CD4-positive, alpha-beta T cell (primary cell): ENCODE results near the gene FN1. TPM values are rescaled to one million over a fixed set of nuclear protein-coding genes. Genes with fewer than 3 reads are reported as not detected.

ENCODE experiments used
- ATAC-seq: fragments of 200-7000 bp; cut with Tn5 transposase; one replicate; pipeline ENCODE4 v1.10.0; 2022; ENCODE audit warnings: mild to moderate bottlenecking; ENCODE audit not compliant: poor library complexity
- CTCF ChIA-PET: fragments of 350-600 bp; sonication (Branson Sonifier 250); formaldehyde crosslinking; loops from one replicate; lab custom pipeline; 2021; ENCODE audit warnings: antibody characterized with exemption, inconsistent platforms; lab: Charles Lee
- POLR2A ChIA-PET: fragments of 350-600 bp; sonication (Branson Sonifier 250); formaldehyde crosslinking; loops from one replicate; lab custom pipeline; 2021; ENCODE audit warnings: antibody characterized with exemption, inconsistent platforms; lab: Charles Lee
- DNase-seq, 14 experiments: peaks; one replicate each; pipeline ENCODE4 v3.0.0-alpha.2; 2013 to 2020; ENCODE audit warnings: mixed read lengths in 2 of 14
- H3K27ac ChIP-seq, 2 donors: one replicate each; pipeline versions ENCODE4 v1.5.1 to v1.7.0; 2013; ENCODE audit warnings: low read length in 2 of 2, low read depth in 1 of 2, mild to moderate bottlenecking in 1 of 2
- H3K27me3 ChIP-seq, 2 experiments: 1 replicate in 1 of 2; 2 replicates in 1 of 2; pipeline versions ENCODE4 v1.6.1 to v1.7.0; 2013; ENCODE audit warnings: low read length in 2 of 2, control low read depth in 1 of 2, mild to moderate bottlenecking in 1 of 2, moderate library complexity in 1 of 2; ENCODE audit not compliant: insufficient read depth in 2 of 2, control insufficient read depth in 1 of 2
- H3K36me3 ChIP-seq: one replicate; pipeline ENCODE4 v1.6.1; 2013; ENCODE audit warnings: low read length, control low read depth; ENCODE audit not compliant: insufficient read depth
- H3K4me1 ChIP-seq: one replicate; pipeline ENCODE4 v1.6.1; 2013; ENCODE audit warnings: low read length, control low read depth; ENCODE audit not compliant: insufficient read depth
- H3K4me3 ChIP-seq: one replicate; pipeline ENCODE4 v1.5.1; 2013; ENCODE audit warnings: mild to moderate bottlenecking, low read length, moderate library complexity
- H3K9me3 ChIP-seq, 2 experiments: 1 replicate in 1 of 2; 2 replicates in 1 of 2; pipeline versions ENCODE4 v1.6.1 to v1.7.0; 2013; ENCODE audit warnings: low read length in 2 of 2, mild to moderate bottlenecking in 2 of 2, control low read depth in 1 of 2, moderate library complexity in 1 of 2; ENCODE audit not compliant: control insufficient read depth in 1 of 2, insufficient read depth in 1 of 2
- H3K27ac Mint-ChIP-seq: one replicate; pipeline ENCODE4 v1.8.0; 2020; ENCODE audit warnings: mixed read lengths
- H3K27me3 Mint-ChIP-seq: one replicate; pipeline ENCODE4 v1.8.0; 2021; ENCODE audit warnings: mixed read lengths
- H3K36me3 Mint-ChIP-seq: one replicate; pipeline ENCODE4 v1.8.0; 2021; ENCODE audit warnings: low read depth, mixed read lengths
- H3K4me1 Mint-ChIP-seq: one replicate; pipeline ENCODE4 v1.8.0; 2021; ENCODE audit warnings: low read depth, mixed read lengths
- H3K4me3 Mint-ChIP-seq: one replicate; pipeline ENCODE4 v1.8.0; 2020; ENCODE audit warnings: mild to moderate bottlenecking, mixed read lengths
- H3K9me3 Mint-ChIP-seq: one replicate; pipeline ENCODE4 v1.8.0; 2020; ENCODE audit warnings: mixed read lengths
- intact Hi-C, 2 experiments: fragments of 100-400 bp; cut with DNase I in 1 of 2; cut with micrococcal nuclease in 1 of 2; formaldehyde crosslinking; loops; one replicate each; pipeline versions ENCODE4 v1.15.1 to v1.9.0; 2023 to 2025; cut with DNase I, micrococcal nuclease
- total RNA-seq, 174 experiments: library from RNA in 2 of 174; stranded (reverse) in 2 of 174; gene quantifications; one replicate each; pipeline ENCODE4 v1.2.3 and lab custom pipeline; 2021 to 2026
- TF ChIP-seq, protein P1 (sequence below): fragments of 200-600 bp; IDR thresholded peaks from one replicate; pipeline ENCODE4 v1.8.0; 2022; ENCODE audit warnings: antibody characterized with exemption, mild to moderate bottlenecking

Gene FN1
- total RNA-seq, 2 experiments from 2014 or later = 0.41 to 0.61 TPM

- CTCF ChIA-PET = interaction anchor here (0.5 kb wide), 1 partner anchor 81 kb away, joined by 3 read pairs; no protein-coding TSS in a partner anchor
- intact Hi-C loops = no loop called here
- H3K27me3 Mint-ChIP-seq = no peaks in the 10 kb centered on the region
- Histone ChIP-seq H3K4me1 (no peaks in the 10 kb centered on the region), H3K9me3 (no peaks in the 10 kb centered on the region), H3K36me3 (no peaks in the 10 kb centered on the region), H3K27ac (no peak overlapping the region), H3K4me3 (no peak overlapping the region), H3K27me3 (no peaks in the 10 kb centered on the region)
- ATAC-seq = no peak
- POLR2A ChIA-PET = no interaction called here
- TF ChIP-seq, protein P1, sequence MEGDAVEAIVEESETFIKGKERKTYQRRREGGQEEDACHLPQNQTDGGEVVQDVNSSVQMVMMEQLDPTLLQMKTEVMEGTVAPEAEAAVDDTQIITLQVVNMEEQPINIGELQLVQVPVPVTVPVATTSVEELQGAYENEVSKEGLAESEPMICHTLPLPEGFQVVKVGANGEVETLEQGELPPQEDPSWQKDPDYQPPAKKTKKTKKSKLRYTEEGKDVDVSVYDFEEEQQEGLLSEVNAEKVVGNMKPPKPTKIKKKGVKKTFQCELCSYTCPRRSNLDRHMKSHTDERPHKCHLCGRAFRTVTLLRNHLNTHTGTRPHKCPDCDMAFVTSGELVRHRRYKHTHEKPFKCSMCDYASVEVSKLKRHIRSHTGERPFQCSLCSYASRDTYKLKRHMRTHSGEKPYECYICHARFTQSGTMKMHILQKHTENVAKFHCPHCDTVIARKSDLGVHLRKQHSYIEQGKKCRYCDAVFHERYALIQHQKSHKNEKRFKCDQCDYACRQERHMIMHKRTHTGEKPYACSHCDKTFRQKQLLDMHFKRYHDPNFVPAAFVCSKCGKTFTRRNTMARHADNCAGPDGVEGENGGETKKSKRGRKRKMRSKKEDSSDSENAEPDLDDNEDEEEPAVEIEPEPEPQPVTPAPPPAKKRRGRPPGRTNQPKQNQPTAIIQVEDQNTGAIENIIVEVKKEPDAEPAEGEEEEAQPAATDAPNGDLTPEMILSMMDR = no peak
- H3K27ac Mint-ChIP-seq = no peak overlapping the region
- no peaks in the 10 kb centered on the region for H3K4me1 Mint-ChIP-seq
- H3K4me3 Mint-ChIP-seq = no peak overlapping the region
- no peaks in the 10 kb centered on the region for H3K36me3 Mint-ChIP-seq
- no peaks in the 10 kb centered on the region for H3K9me3 Mint-ChIP-seq
- DNase-seq = no peak
These were observed 26.1 kb upstream of the FN1 start for GRCh38 chr2:215461836-215462532.

GRCh38 chr2:215460682-215461382 lies 25.0 kb upstream of the FN1 start:
- TF ChIP-seq, protein P1 = no peak
- H3K4me1 Mint-ChIP-seq = no peaks in the 10 kb centered on the region
- H3K9me3 ChIP-seq = no peaks in the 10 kb centered on the region
- H3K27me3 ChIP-seq = no peaks in the 10 kb centered on the region
- H3K27ac ChIP-seq = no peak overlapping the region
- H3K27ac Mint-ChIP-seq = no peak overlapping the region
- H3K36me3 ChIP-seq = no peaks in the 10 kb centered on the region
- no peak for DNase-seq
- intact Hi-C loops = no loop called here
- H3K36me3 Mint-ChIP-seq = no peaks in the 10 kb centered on the region
- no peak overlapping the region for H3K4me3 Mint-ChIP-seq
- H3K27me3 Mint-ChIP-seq = no peaks in the 10 kb centered on the region
- ATAC-seq = no peak
- ChIA-PET CTCF (no interaction called here), POLR2A (no interaction called here)
- H3K4me1 ChIP-seq = no peaks in the 10 kb centered on the region
- no peak overlapping the region for H3K4me3 ChIP-seq
- no peaks in the 10 kb centered on the region for H3K9me3 Mint-ChIP-seq

DNA sequence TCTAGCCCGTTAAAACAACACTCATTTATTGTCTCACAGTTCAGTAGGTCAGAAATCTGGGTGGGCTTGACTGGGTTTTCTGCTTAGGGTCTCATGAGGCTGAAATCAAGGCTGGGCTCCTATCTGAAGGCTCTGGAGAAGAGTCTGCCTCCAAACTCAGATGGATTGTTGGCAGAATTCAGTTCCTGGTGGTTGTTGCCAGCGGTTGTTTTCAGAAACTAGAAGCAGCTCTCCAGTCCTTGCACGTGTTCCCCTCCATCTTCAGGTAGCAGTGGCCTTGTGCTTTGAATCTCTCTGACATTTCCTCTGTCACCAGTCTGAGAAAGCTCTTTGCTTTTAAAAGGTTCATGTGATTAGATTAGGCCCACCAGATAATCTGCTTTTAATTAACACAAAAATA lies 20.1 kb upstream of the FN1 start:
- intact Hi-C loops = loop anchor here in 1 of 2 experiments (2.0 kb wide), 1 partner anchor 373 kb away; no protein-coding TSS in a partner anchor
- ATAC-seq (no peak), DNase-seq (no peak)
- TF ChIP-seq, protein P1 = no peak
- H3K4me1 Mint-ChIP-seq = no peaks in the 10 kb centered on the region
- Histone ChIP-seq H3K27ac (no peak overlapping the region), H3K9me3 (no peaks in the 10 kb centered on the region), H3K36me3 (no peaks in the 10 kb centered on the region), H3K27me3 (no peaks in the 10 kb centered on the region), H3K4me3 (no peak overlapping the region), H3K4me1 (no peaks in the 10 kb centered on the region)
- no peaks in the 10 kb centered on the region for H3K36me3 Mint-ChIP-seq
- ChIA-PET POLR2A (no interaction called here), CTCF (no interaction called here)
- H3K4me3 Mint-ChIP-seq = no peak overlapping the region
- H3K27me3 Mint-ChIP-seq = peaks cover 4% of the 10 kb centered on the region
- no peaks in the 10 kb centered on the region for H3K9me3 Mint-ChIP-seq
- H3K27ac Mint-ChIP-seq = no peak overlapping the region
